ENCODE measurements around the gene ZNF860. TPM values are rescaled to one million over a fixed set of nuclear protein-coding genes. Genes with fewer than 3 reads are reported as not detected.
"Not testable (repeated sequence)": the region's sequence is repeated elsewhere in the genome, so short reads cannot be mapped to it uniquely, and the experiment has no call there.

Gene ZNF860
- total RNA-seq, 4 donors from 2014 or later = 0.12 to 0.95 (median 0.44) TPM

DNA sequence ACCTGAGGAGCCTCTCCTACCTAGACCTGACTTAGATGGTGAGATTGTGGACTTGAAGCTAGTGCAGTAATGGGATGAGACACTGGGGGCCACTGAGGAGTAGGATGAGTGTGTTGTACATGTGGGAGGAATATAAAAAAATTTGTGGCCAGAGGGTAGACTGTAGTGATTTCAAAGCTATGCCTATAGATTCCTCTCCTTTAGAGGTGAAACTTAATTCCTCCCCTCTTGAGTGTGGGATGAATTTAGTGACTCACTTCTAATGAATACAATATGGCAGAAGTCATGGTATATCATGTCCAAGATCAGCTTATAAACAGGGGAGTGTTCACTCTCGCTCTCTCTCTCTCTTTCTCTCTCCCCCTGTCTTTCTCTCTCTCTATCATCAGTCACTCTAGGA, 6.7 kb downstream of the ZNF860 start:
- TF ChIP-seq, protein P1, sequence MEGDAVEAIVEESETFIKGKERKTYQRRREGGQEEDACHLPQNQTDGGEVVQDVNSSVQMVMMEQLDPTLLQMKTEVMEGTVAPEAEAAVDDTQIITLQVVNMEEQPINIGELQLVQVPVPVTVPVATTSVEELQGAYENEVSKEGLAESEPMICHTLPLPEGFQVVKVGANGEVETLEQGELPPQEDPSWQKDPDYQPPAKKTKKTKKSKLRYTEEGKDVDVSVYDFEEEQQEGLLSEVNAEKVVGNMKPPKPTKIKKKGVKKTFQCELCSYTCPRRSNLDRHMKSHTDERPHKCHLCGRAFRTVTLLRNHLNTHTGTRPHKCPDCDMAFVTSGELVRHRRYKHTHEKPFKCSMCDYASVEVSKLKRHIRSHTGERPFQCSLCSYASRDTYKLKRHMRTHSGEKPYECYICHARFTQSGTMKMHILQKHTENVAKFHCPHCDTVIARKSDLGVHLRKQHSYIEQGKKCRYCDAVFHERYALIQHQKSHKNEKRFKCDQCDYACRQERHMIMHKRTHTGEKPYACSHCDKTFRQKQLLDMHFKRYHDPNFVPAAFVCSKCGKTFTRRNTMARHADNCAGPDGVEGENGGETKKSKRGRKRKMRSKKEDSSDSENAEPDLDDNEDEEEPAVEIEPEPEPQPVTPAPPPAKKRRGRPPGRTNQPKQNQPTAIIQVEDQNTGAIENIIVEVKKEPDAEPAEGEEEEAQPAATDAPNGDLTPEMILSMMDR (IDR thresholded peaks at IDR 0.05) = no peak
- DNase-seq (ENCODE audit: low spot score) (no peak), ATAC-seq (ENCODE audit: low FRiP score) (no peak)

DNA sequence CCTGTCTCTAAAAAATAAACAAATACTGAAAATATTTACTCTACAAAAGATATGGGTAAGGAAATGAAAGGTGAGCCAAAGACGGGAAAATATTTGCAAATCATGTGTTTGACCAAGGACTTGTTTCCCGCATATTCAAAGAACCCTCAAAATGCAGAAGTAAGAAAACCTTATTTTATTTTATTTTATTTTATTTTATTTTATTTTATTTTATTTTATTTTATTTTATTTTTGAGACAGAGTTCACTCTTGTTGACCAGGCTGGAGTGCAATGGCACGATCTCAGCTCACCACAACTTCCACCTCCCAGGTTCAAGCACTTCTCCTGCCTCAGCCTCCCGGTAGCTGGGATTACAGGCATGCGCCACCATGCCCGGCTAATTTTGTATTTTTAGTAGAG, 11.4 kb downstream of the ZNF860 start:
- ATAC-seq (ENCODE audit: low FRiP score); DNase-seq (ENCODE audit: low spot score): not testable (repeated sequence)

DNA sequence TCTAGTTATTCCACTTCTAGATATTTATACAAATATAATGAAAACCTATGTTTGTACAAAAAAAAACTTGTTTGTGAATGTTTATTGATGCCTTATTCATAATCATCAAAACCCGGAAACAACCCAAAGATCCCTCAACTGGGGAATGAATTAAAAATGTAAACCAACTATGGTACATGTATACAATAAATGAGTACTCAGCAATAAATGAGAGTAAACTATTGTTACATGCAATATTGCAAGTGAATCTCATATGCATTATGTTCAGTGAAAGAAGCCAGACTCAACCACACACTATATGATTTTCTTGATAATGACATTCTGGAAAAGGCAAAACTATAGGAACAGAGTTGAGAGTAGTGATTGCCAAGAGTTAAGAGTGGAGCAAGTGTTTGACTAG, 12.3 kb downstream of the ZNF860 start:
- ATAC-seq (ENCODE audit: low FRiP score) (no peak), DNase-seq (ENCODE audit: low spot score) (no peak)
- TF ChIP-seq, protein P1 (IDR thresholded peaks at IDR 0.05) = no peak

DNA sequence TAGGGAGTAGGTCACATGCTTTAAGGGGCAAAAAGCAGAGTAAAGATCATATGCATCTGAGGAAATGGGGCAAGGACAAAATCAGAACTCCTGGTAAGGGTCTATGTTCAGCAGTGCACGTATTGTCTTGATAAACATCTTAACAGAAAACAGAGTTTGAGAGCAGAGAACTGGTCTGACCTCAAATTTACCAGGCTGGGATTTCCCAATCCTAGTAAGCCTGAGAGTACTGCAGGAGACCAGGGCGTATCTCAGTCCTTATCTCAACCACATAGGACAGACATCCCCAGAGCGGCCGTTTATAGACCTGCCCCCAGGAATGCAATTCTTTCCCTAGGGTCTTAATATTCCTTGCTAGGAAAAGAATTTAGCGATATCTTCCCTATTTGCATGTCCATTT, 13.5 kb downstream of the ZNF860 start:
- DNase-seq (ENCODE audit: low spot score); ATAC-seq (ENCODE audit: low FRiP score): not testable (repeated sequence)

DNA sequence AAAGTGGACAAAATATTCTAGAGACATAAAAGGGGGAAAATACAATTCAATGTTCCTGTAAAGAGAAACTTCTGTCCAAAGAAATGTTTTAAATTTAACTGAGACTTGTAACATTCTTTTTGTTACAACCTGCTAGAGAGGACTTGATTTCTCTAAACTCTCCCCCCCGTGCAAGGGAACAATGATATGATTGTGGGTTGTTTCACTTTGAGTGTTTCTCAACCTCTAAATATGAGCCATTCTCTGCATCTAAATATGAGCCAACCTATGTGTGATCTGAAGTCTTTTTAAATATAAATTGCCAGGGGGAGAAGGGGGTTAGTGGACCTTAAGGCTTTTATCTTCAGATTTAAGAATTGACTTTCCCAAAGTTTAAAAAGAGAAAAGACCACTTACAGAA, 14.6 kb downstream of the ZNF860 start:
- ATAC-seq (ENCODE audit: low FRiP score) (no peak), DNase-seq (ENCODE audit: low spot score) (no peak)
- TF ChIP-seq, protein P1 (IDR thresholded peaks at IDR 0.05) = no peak

DNA sequence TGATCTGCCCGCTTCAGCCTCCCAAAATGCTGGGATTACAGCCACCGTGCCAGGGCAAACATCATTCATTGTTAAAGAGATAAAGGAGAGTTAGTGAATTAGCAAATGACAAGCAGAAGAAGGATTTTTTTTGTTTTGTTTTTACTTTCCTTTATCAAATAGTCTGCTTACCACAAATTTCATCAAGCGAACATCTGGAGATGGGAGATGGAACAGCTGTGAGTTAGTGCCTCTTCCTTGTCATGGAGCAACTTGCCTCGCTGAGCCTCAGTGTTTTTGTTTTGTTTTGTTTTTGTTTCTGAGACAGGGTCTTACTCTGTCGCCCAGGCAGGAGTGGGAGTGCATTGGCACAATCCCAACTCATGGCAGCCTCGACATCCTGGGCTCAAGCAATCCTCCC, 15.9 kb downstream of the ZNF860 start:
- DNase-seq (ENCODE audit: low spot score) = no peak
- no peak for ATAC-seq (ENCODE audit: low FRiP score)
- TF ChIP-seq, protein P1 (IDR thresholded peaks at IDR 0.05) = no peak

DNA sequence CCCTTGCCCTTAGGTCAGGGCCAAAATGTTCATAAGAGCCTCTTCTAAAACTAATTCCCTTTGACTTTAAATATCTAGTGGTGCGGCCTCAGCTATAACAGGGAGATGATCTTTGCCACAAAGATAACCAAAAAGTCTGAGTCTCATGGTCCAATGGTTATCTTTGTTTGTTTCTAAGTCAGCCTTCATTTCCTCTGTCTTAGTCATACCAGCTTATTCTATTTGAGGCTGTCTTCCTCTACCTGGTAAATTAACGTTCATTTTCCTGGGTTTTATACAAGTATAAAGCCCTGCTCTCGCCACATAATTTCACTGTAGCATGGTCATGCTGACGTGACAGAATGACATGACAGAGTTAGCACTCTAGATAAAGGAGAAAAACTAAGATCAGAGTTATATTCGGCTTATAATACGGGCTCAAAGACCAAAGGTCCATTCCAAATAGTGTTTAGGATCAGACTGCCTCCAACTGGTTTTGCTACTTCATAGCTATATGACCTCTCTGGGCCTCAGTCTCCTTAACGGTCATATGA, 18.4 kb downstream of the ZNF860 start:
- ATAC-seq (ENCODE audit: low FRiP score) (no peak), DNase-seq (ENCODE audit: low spot score) (no peak)
- TF ChIP-seq, protein P1 (IDR thresholded peaks at IDR 0.05) = no peak

DNA sequence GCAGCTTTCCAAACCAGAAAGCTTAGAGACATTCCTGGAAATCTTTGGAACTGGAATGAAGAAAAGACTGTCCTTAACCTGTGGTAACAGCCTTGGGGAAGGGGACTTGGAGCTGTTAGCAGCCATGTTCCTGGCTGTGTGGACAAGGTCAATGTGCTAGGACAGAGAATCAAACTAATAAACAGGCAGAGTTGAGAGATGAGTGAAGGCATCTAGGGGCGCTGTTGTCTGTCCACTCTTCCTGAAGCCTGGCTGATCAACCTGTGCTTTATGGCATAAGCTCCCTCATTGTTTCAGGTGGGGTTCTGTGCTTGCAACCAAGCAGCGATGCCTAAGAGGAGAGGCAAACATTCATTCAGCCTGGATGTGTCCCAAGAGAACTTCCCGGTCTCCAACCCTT, 19.3 kb downstream of the ZNF860 start:
- TF ChIP-seq, protein P1 (IDR thresholded peaks at IDR 0.05) = no peak
- no peak for ATAC-seq (ENCODE audit: low FRiP score)

More for the DNA sequence above, 19.3 kb downstream of the ZNF860 start:
- no peak for DNase-seq (ENCODE audit: low spot score)

Measured in omental fat pad (tissue), 4 donors.